Panc1 (cell line): Measurements from ENCODE around the gene DBF4B. TPM values are rescaled to one million over a fixed set of nuclear protein-coding genes. Genes with fewer than 3 reads are reported as not detected.

Experiments
- ATAC-seq: fragments of 200-7000 bp; cut with Tn5 transposase; 2 replicates; pipeline ENCODE4 v1.9.1; 2020; ENCODE audit warnings: mild to moderate bottlenecking, moderate library complexity
- BruUV-seq: library from RNA; stranded (reverse); fragments of 400-500 nt; replicated peaks from 2 replicates; lab custom pipeline; 2021; lab: Mats Ljungman, UMichigan
- CTCF ChIA-PET: fragments of 300-600 bp; sonication (Branson Sonifier 250); formaldehyde crosslinking; loops from one replicate; lab custom pipeline; 2022; ENCODE audit warnings: antibody characterized with exemption; lab: Charles Lee
- POLR2A ChIA-PET: fragments of 300-600 bp; sonication (Branson Sonifier 250); formaldehyde crosslinking; loops from one replicate; lab custom pipeline; 2022; ENCODE audit warnings: antibody characterized with exemption; lab: Charles Lee
- DNase-seq: peaks from one replicate; pipeline ENCODE4 v3.0.0-alpha.2; 2010; ENCODE audit warnings: low read depth, low spot score
- H3K27ac ChIP-seq: 2 replicates; pipeline ENCODE4 v1.5.1; 2011; ENCODE audit warnings: mild to moderate bottlenecking, low read length, inconsistent platforms
- H3K27me3 ChIP-seq: fragments of 200-500 bp; sonication (Bioruptor generic); 2 replicates; pipeline ENCODE4 v1.6.0; 2014; ENCODE audit warnings: low read length, inconsistent platforms; ENCODE audit not compliant: control insufficient read depth, insufficient read depth
- H3K36me3 ChIP-seq: fragments of 200-500 bp; sonication (Bioruptor generic); 2 replicates; pipeline ENCODE4 v1.5.1; 2014; ENCODE audit warnings: inconsistent platforms, mild to moderate bottlenecking, low read length, moderate library complexity; ENCODE audit not compliant: control insufficient read depth, insufficient read depth
- H3K4me1 ChIP-seq: 2 replicates; pipeline ENCODE4 v1.5.1; 2011; ENCODE audit warnings: inconsistent platforms, mild to moderate bottlenecking, low read length, moderate library complexity; ENCODE audit not compliant: control insufficient read depth, insufficient read depth
- H3K4me3 ChIP-seq, 2 experiments: 2 replicates each; pipeline ENCODE4 v1.5.1; 2011 to 2012; ENCODE audit warnings: low read depth in 2 of 2, low read length in 2 of 2, mild to moderate bottlenecking in 2 of 2, inconsistent platforms in 1 of 2, moderate library complexity in 1 of 2
- H3K9me3 ChIP-seq: fragments of 200-500 bp; sonication (Bioruptor generic); 2 replicates; pipeline ENCODE4 v1.5.1; 2014; ENCODE audit warnings: low read depth, mild to moderate bottlenecking, inconsistent platforms, low read length, moderate library complexity; ENCODE audit not compliant: control insufficient read depth, insufficient read depth
- CTCF ChIP-seq: fragments of 450-650 bp; IDR thresholded peaks from 2 replicates; pipeline ENCODE4 v1.5.1; 2017; ENCODE audit warnings: mild to moderate bottlenecking
- POLR2AphosphoS5 ChIP-seq: IDR thresholded peaks from 2 replicates; pipeline ENCODE4 v1.6.1; 2012; ENCODE audit warnings: mild to moderate bottlenecking, low read depth, low read length, moderate library complexity
- REST ChIP-seq, 2 experiments: IDR thresholded peaks; 2 replicates each; pipeline ENCODE4 v1.6.1; 2011 to 2012; ENCODE audit warnings: low read depth in 2 of 2, control low read depth in 1 of 2, low read length in 1 of 2, mild to moderate bottlenecking in 1 of 2, moderate library complexity in 1 of 2; ENCODE audit not compliant: insufficient read depth in 1 of 2
- SIN3A ChIP-seq: IDR thresholded peaks from 2 replicates; pipeline ENCODE4 v1.6.1; 2012; ENCODE audit warnings: low read depth, mild to moderate bottlenecking, low read length, moderate library complexity, borderline replicate concordance; ENCODE audit not compliant: insufficient read depth
- TCF7L2 ChIP-seq: IDR thresholded peaks from 2 replicates; pipeline ENCODE4 v1.6.1; 2011; ENCODE audit warnings: mild to moderate bottlenecking, low read depth, low read length, inconsistent platforms
- in situ Hi-C: cut with HindIII; loops from 2 replicates; pipeline ENCODE4 v1.10.0; 2016; ENCODE audit warnings: low sequenced_read_pairs, low pct_unique_long_range_greater_than_20kb
- intact Hi-C: fragments of 100-400 bp; cut with micrococcal nuclease; formaldehyde crosslinking; loops from one replicate; pipeline ENCODE4 v1.10.0; 2022; ENCODE audit not compliant: unreplicated experiment
- total RNA-seq: library from RNA; stranded (reverse); gene quantifications from one replicate; pipeline ENCODE4 v1.2.1, GENCODE V29; 2021; ENCODE audit not compliant: unreplicated experiment

DBF4B gene
- total RNA-seq, 1 experiment from 2014 or later, result 24.0 TPM

GRCh38 chr17:44736551-44737240 is 28.2 kb downstream of the DBF4B start:
- BruUV-seq, result no TSS peak
- in situ Hi-C loops, result no loop called here
- intact Hi-C loops, result no loop called here

More at GRCh38 chr17:44736551-44737240, 28.2 kb downstream of the DBF4B start:
- no peaks in the 10 kb centered on the region for H3K4me1 ChIP-seq
- H3K27ac ChIP-seq, result no peak overlapping the region
- ATAC-seq (no peak), DNase-seq (no peak)
- ChIA-PET POLR2A (no interaction called here), CTCF (no interaction called here)
- TF ChIP-seq CTCF, result no peak
- no peak for TF ChIP-seq REST (IDR thresholded peaks at IDR 0.05; ENCODE audit: insufficient read depth in 1 of 2, low read depth in 2 of 2, low read length in 1 of 2)
- TF ChIP-seq SIN3A, result no peak
- no peak for TF ChIP-seq POLR2AphosphoS5
- no peak for TF ChIP-seq TCF7L2
- no peaks in the 10 kb centered on the region; the same call in 1 of the 2 replicates for H3K36me3 ChIP-seq
- H3K27me3 ChIP-seq, result no peaks in the 10 kb centered on the region
- H3K9me3 ChIP-seq, result no peaks in the 10 kb centered on the region
- no peak overlapping the region for H3K4me3 ChIP-seq
